ENCODE measurements around the gene CDH12. TPM values are rescaled to one million over a fixed set of nuclear protein-coding genes. Genes with fewer than 3 reads are reported as not detected.
"Not testable (repeated sequence)": the region's sequence is repeated elsewhere in the genome, so short reads cannot be mapped to it uniquely, and the experiment has no call there.

Gene CDH12
- total RNA-seq (2014; rRNA removed; shearing (Covaris generic)): 0.20 and 0.22 TPM in 2 replicates

DNA sequence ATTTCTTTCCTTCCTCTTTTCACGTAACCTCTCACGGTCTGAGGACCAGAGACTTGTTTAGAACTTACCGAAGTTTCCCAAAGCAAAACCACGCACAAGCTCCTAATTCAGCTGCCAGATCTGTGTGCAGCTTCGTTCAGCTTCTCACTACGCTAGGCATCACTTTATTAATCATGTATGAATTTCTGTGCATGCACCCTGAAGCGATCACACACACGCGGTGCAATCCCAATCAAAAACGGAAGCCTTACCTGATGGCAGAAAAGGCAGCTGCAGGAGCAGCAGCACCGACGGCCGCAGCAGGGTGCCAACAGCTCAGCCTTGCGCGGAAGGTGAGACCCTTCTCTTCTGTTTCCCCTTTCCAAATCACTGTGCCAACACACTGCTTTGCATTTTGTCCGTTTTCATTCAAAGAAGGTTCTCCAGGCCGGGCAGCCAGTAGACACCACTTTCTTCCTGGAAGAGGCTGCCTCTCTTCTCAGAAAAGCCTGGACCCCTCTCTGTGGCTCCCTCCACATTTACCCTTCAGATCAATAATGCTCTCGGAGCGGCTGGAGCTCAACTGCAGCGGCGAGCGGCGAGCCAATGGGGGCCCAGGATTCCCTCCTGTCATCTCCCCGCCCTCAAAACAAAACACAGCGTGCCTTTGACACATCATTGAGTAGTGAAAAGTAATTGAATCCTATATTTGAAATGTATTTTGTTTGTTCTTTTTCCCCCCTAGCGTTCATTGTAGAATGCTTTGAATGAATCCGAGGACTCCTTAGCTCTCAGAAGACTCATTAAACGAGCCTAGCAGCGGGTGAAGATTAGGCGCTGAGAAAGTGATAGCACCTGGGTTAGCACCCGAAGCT lies at the start of gene CDH12:
Gene CDH12, minus strand, starts transcription at position 538 of the 854 bp plus-strand sequence.
- DNase-seq (ENCODE audit: low read depth): no peak

DNA sequence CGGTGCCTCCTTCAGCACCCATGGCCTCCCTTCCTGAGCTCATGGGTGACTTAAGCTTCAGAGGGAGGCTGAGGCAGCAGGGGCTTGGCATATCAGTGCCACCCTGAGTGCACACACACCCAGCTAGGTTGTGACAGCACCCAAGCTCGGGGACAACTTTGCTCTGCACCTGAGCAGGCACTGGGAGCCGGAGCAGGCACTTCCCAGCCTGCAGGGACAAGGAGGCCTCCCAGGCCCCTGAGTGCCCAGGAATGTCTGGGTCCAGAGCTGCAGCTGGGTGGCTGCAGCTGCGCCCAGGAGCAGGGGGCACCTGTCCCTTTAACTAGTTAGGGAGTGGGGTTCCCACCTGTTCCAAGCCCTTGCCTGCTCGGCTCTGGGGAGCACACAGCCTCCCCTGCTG lies 48.7 kb upstream of the CDH12 start:
- no peak for DNase-seq (ENCODE audit: low read depth)

DNA sequence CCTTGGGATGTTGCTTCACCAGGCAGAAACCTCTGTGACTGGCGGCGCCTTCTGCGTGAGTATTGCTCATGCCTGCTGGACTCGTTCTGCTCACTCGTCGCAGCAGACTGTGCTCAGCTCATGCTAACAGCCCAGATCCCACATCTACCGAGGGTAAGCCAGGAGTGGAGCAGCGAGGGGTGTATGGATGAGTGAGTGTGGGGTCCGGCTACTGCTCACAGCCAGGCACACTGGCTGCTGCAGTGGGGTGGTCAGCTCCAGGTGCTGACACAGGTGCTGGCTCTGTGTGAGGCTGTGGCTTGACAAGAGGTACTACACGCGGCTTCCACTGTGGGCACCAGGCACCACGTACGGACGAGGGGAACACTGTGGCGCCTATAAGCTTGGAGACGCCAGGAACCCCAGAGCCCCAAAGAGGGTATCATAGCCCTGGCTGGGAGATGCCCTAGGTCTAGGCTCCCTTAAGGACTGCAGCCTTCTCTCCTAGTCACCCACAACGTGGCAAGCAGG lies 47.7 kb upstream of the CDH12 start:
- no peak for DNase-seq (ENCODE audit: low read depth)

DNA sequence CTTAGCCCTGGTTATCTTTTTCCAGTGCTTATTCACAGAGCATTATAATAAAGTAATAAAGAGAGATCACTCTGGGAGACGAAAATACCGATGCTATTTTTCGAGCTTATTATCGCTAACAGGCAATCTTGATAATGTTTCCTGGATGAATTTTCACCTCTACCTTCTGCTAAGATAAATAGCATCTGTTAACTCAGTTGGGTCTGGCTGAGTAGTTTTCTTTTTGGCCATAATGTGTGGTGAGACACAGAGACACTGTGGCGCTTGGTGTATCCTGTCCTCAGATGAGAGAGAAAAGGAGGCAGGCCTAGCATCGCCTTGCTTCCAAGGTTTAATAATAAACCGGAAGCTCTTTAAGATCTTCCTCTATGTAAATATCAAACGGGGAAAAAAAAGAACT lies 46.2 kb upstream of the CDH12 start:
- no peak for DNase-seq (ENCODE audit: low read depth)

DNA sequence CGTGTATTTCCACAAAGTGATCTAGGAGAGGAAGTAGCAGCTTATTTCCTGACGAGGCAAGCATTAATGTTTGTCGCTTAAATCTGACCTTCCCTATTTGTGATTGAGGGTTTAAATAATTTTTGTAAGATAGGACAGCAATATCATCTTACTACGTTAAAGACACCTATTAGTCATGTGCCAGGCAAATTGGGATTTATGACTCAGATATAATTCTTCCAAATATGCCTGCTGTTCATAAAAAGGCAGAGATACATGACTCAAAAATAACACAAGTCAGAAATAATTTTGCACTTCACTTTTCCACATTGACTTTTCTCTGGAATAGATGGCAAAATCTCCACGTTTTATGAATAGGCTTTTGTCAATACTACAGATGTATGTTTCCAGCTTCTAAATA lies 43.0 kb upstream of the CDH12 start:
- DNase-seq (ENCODE audit: low read depth): no peak

DNA sequence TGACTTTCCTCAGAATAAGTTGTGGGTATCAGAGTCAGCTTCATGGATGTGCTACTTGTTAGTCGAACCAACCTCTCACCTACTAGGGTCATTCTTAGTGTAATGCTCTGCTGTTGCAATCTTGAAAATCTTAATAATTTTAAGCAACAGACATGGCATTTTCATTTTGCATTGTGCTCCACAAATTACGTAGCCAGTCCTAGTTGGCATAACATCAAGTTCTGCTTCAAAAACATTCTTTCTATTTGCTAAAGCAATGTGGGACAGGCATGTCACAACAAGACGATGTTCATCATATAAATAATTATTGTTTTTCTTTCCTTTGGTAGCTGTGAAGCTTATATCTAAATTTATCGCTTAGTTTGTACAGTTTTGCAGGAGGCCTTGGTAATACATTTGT lies 39.3 kb upstream of the CDH12 start:
- DNase-seq (ENCODE audit: low read depth): no peak

DNA sequence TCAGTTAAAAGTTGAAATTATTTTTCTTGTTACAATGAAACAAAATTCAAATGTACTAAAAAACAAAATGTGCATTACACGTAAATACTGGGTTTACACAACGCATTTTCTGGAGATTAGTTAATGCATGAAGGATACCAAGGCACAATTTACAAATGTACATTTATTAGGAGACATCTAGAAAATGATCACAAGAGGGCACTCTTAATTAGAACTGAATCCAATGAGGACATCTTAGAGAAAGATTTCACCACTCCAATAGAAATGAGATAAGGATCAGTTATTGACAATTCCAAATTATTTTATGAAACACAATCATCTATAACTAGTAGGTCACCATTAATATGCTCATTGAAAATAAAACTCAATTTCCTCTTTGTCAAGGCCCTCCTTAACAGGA lies 36.6 kb upstream of the CDH12 start:
- DNase-seq (ENCODE audit: low read depth): no peak

DNA sequence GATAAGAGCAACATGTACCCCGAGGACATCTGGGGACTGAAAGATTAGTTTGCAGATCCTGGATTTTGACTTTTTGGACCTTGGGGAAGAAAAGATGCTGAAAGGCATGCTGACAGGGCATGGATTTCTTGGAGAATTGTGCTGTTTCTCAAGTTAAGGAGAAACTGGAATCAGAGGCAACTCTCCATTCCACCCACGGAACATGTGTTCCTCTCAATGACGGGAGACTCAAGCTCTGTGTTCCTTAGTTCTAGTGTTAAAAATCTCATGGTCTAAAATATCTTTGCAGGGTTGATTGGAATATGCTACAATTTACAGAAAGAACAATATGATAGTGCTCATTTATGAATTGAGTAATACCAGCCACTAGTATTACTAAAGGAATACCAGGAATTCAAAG lies 34.4 kb upstream of the CDH12 start:
- no peak for DNase-seq (ENCODE audit: low read depth)

DNA sequence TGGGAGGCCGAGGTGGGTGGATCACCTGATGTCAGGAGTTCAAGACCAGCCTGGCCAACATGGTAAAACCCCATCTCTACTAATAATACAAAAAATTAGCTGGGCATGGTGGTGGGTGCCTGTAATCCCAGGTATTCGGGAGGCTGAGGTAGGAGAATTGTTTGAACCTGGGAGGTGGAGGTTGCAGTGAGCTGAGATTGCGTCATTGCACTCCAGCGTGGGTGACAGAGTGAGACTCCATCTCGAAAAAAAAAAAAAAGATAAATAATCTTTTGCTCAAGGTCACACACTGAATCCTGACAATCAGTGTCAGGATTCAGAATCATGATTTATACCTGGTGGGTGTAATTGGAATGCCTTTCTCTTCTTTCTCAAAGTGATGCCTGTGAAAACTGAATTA lies 5.8 kb upstream of the CDH12 start:
- DNase-seq (ENCODE audit: low read depth): not testable (repeated sequence)

DNA sequence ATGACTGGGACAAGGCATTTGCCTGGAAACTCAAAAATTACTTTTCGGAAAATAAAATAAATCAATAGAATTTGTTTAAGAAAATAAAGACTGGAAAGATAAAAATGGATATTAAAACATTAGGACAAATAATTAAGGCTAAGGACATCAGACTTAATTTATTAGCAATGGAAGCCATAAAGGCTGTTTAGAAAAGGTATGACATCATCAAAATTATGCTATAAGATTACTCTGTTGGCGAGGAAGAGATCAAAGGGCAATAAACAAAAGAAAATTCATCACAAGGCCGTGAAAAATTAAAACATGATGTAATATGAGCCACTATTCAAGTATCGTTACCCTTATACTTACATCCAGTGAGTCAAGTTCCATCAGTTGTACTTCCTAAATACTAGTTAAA lies 2.7 kb upstream of the CDH12 start:
- no peak for DNase-seq (ENCODE audit: low read depth)

DNA sequence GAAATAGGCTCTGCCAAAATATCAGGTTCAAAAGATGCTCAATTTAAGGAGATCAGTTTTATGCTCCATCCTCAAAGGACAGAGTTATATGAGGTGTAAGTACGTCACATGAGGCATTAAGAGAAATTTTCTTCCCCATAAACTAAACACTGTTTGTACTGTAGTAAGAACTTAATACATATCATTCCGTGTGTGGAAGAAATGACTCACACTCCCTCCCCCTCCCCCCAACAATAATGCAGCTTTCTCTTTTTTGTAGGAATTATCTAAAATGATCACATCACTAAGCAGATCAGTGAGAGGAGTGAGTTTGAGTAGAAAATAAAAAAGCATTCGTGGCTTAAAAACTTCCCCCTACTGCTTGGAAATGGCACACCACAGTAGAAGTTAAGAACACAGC lies 2.2 kb downstream of the CDH12 start:
- no peak for DNase-seq (ENCODE audit: low read depth)

DNA sequence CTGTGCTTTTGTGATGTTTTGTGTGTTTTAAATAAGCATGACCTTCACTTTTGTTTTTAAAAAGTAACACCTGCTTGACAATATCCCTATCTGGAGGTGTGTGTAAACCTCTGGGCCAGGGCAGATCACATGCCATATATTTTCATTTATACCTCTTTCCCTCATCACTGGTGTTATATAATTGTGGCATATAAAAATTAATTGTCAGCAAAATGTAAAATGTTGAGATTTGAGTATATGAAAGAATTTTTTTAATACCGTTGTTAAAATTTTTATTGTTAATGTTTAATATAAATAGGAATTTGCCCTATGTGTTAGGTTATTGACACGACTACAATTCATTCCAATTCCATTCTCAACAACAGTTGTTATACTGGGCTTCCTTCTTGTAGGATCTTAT lies 6.5 kb downstream of the CDH12 start:
- no peak for DNase-seq (ENCODE audit: low read depth)

DNA sequence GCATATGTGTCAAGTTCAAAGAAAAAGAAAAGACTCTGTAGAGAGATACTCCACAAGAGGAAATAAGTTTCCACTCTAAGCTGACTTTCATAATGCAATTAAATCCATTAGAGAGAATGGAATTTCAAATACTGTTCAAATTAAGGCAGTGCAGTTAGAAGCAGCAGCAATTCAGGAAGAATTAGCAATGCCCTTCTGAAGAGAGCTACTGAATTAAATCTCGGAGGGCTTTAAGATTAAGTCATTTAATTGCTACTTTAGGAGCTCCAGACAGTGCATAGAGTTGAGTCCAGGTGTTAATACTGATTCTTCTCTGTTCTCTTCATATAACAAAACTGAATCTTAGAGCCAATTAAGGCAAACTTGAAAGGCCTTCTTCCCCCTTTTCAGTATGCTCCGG lies 8.5 kb downstream of the CDH12 start:
- DNase-seq (ENCODE audit: low read depth): no peak

DNA sequence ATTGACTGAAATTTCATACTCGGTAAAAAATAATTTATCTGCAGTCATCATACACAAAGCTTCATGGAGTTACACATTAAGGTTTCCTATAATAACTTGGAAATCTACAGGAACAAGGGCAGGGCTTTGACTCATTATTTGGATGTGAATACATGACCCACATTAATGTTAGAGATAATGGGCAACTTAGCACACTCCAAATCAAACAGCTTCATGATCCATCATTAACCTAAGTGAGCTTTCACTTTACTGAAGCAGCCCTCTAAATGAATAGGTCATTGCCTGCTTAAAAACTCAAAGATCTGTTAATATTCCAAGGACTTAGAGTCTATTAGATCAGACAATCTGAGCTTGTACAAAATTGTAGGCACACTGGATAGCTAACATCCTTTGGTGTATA lies 9.0 kb downstream of the CDH12 start:
- no peak for DNase-seq (ENCODE audit: low read depth)

DNA sequence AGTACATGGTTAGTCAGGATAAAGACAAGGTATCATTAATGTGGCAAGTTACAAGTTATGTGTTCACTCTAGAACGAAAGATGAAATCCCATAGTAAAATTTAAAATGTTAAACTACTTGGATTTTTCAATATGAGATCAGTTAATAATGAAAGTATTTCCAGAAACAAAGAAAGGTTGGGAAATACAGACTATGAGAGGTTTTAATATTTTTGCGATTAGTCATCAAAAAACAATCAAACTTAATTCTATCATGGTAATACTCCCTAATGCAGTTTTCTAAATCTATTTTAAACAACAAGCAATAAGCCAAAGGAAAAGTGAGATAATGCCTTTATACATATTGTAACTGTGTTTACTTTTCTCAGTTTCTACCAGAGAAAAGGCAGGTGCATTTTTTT lies 10.6 kb downstream of the CDH12 start:
- DNase-seq (ENCODE audit: low read depth): no peak

DNA sequence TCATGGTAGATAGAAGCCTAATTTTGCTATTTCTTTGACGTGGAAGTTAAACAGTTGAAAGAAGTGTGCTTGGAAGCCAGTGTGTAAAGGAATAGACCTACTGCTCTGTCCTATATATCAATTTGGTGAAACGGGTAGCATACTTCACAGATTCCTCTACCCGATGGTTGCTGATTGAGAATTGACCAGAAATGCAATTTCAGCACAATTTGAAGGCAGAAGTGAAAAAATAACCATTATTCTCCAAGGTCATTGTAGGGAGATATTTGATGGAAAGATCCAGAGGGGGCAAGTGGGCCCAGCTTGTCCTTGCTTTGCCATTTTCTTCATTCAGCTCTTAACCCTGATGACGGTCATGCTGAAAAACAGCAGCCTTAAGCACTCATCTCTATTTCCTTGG lies 15.3 kb downstream of the CDH12 start:
- DNase-seq (ENCODE audit: low read depth): no peak

DNA sequence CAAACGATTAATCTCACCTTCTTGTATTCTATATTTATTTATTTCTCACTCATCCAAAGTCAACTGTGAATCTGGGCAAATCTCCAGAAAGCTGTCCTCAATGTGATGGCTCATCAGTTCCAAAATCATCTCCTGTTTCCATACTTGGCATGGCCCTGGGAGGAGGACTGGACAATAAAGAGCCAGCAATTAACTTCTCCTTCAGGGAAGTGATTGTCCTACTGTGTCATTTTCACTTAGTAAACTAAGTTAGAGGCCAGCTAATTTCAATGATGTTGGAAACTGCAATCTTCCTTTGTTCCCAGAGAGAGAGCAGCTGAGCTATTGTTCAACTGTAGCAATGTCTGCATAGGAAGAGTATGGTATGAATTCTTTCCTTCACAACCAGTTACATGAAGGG lies 17.5 kb downstream of the CDH12 start:
- no peak for DNase-seq (ENCODE audit: low read depth)

DNA sequence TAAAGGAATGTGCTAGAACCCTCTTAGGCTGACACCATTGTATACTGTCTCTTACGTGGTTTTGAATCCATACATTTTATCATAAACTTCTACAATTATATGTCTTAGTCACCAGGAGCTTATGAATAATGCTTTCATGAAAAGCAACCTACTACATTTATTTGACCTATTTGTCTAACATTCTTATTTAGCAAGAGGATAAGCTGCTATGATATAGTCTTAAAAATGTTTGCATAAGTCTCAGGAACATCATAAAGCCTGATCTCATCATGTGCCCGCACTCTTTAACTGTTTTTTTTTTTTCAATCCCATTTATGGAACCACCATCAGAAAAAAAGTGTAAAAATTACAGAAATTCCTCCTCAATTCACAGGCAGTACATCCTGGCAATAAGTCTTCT lies 59.7 kb downstream of the CDH12 start:
- DNase-seq (ENCODE audit: low read depth): no peak

DNA sequence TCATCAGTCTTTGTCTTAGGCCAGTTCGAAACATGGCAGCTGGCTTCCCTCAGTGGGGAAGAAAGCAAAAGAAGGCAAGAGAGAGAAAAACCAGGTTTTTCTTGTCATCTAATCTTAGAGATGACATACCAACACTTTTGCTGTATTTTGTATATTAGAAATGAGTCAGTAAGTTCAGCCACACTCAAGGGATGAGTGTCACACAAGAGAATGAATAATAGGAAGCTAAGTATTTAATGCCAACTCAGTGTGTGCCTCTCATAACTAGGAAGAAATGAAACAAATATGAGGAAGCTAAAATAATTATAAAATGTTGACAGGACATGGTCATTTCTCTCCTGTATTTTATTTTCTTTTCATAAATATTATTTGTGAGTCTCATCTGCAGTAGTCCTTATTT lies 65.3 kb downstream of the CDH12 start:
- no peak for DNase-seq (ENCODE audit: low read depth)

DNA sequence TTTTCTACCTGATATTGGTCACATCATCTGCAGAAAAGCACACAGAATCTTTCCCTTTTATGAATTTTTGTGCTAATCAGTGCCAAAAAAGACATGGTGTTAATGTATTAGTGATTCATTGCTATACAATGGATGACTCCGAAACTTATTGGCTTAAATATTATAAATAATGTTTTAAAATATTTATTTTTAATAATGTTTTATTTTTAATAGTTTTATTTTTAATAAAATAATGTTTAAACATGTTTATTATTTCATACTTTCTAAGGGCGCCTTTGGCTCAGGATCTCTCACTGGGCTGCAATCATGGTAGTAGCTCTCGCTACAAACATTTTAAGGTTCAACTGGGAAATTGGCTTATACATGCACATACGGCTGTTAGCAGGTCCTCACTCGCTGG lies 65.7 kb downstream of the CDH12 start:
- DNase-seq (ENCODE audit: low read depth): no peak

DNA sequence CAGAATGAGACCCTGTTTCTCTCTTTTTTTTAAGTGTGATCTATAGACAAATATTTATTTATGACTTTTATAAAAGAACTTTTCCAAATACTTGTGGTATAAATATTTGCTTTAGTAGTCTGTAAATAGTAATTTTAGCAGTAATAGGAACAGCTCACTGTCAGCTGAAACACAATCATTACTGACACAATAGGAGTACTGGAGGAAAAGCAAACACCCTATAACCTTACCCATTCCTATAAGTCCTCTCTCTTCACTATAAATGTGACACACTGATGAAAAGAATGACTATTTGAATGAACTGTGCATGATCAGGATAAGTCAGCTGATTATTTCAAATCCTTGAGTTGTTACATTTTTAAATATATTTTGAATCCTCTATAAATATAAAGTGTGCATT lies 72.4 kb downstream of the CDH12 start:
- no peak for DNase-seq (ENCODE audit: low read depth)

DNA sequence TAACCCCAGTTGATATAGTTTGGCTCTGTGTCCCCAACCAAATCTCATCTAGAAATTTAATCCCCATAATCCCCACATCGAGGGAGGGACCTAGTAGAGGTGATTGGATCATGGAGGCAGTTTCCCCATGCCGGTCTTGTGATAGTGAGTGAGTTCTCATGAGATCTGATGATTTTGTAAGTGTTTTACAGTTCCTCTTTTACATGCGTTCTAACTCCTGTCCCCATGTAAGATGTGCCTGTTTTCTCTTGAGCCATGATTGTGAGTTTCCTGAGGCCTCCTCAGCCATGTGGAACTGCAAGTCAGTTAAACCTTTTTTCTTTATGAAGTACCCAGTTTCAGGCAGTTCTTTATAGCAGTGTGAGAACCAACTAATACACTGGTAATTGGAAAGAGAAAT lies 73.6 kb downstream of the CDH12 start:
- DNase-seq (ENCODE audit: low read depth): no peak

DNA sequence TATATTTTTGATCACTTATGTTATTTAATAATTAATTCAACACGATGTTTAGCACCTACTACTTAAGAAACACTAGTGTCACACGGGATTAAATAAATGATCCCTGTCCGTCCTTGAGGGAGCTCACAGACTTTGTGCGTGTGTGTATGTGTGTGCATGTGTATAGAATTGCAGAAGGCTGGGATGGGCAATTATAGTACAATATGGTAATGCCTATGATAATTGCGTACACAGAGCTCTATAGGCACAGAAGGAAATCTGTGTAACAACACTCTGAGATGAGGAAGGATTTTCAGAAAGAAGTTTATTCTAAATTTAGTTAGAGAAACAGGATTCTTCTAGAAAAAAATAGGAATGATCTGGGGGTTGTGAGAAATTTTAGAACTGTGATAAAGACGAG lies 76.9 kb downstream of the CDH12 start:
- DNase-seq (ENCODE audit: low read depth): no peak

DNA sequence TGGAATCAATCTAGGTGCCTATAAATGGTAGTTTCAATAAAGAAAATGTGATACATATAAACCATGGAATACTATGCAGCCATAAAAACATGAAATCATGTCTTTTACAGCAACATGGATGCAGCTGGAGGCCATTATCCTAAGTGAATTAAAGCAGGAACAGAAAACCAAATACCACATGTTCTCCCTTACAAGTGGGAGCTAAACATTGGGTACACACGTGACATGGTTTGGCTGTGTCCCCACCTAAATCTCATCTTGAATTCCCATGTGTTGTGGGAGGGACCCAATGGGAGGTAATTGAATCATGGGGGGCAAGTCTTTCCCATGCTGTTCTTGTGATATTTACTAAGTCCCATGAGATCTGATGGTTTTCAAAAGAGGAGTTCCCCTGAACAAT lies 78.9 kb downstream of the CDH12 start:
- DNase-seq (ENCODE audit: low read depth): not testable (repeated sequence)

All from M059J (cell line).